SK-N-SH treated with all-trans-retinoic acid at 6 μM for 48 hours (cell line): ENCODE results near the gene RFC3.

Experiments
- ATAC-seq: fragments of 200-7000 bp; cut with Tn5 transposase; 3 replicates; pipeline ENCODE4 v1.9.1; 2020; ENCODE audit warnings: mild to moderate bottlenecking, moderate library complexity
- ARNTL ChIP-seq: fragments of 450-650 bp; formaldehyde crosslinking; IDR thresholded peaks from 2 replicates; pipeline ENCODE4 v1.5.0; 2020; ENCODE audit warnings: low read depth, mild to moderate bottlenecking, moderate library complexity, borderline replicate concordance
- BACH2 ChIP-seq: fragments of 250-450 bp; sonication (Bioruptor Pico); IDR thresholded peaks from 2 replicates; pipeline ENCODE4 v1.9.0; 2021; ENCODE audit warnings: mild to moderate bottlenecking, borderline replicate concordance
- CREB5 ChIP-seq: fragments of 250-450 bp; sonication (Bioruptor Pico); IDR thresholded peaks from 2 replicates; pipeline ENCODE4 v1.5.1; 2020; ENCODE audit warnings: low read depth, mild to moderate bottlenecking, moderate library complexity
- CSDC2 ChIP-seq: fragments of 250-450 bp; sonication (Bioruptor Pico); IDR thresholded peaks from 2 replicates; pipeline ENCODE4 v1.5.0; 2020; ENCODE audit warnings: mild to moderate bottlenecking, moderate library complexity
- ESRRG ChIP-seq: fragments of 250-450 bp; sonication (Bioruptor Pico); IDR thresholded peaks from 2 replicates; pipeline ENCODE4 v1.6.1; 2021; ENCODE audit warnings: mild to moderate bottlenecking
- GLIS3 ChIP-seq: fragments of 250-450 bp; sonication (Bioruptor Pico); IDR thresholded peaks from 2 replicates; pipeline ENCODE4 v1.5.0; 2020; ENCODE audit warnings: mild to moderate bottlenecking, moderate library complexity
- ISL1 ChIP-seq: fragments of 250-450 bp; sonication (Bioruptor Pico); IDR thresholded peaks from 2 replicates; pipeline ENCODE4 v2.1.2; 2022; ENCODE audit warnings: mild to moderate bottlenecking, moderate library complexity
- OSR1 ChIP-seq: fragments of 250-450 bp; sonication (Bioruptor Pico); IDR thresholded peaks from 2 replicates; pipeline ENCODE4 v1.8.0; 2022; ENCODE audit warnings: moderate library complexity, mild to moderate bottlenecking, inconsistent platforms
- PATZ1 ChIP-seq: fragments of 250-450 bp; sonication (Bioruptor Pico); IDR thresholded peaks from 2 replicates; pipeline ENCODE4 v1.8.0; 2020; ENCODE audit warnings: mild to moderate bottlenecking, moderate library complexity, borderline replicate concordance
- POU6F1 ChIP-seq: fragments of 250-450 bp; sonication (Bioruptor Pico); IDR thresholded peaks from 2 replicates; pipeline ENCODE4 v1.8.0; 2021; ENCODE audit warnings: low read depth, mild to moderate bottlenecking, moderate library complexity, borderline replicate concordance
- SNAI2 ChIP-seq: fragments of 250-450 bp; sonication (Bioruptor Pico); IDR thresholded peaks from 2 replicates; pipeline ENCODE4 v1.5.0; 2020; ENCODE audit warnings: mild to moderate bottlenecking, moderate library complexity
- TOX ChIP-seq: fragments of 250-450 bp; sonication (Bioruptor Pico); IDR thresholded peaks from 2 replicates; pipeline ENCODE4 v1.8.0; 2021; ENCODE audit warnings: mild to moderate bottlenecking, moderate library complexity, borderline replicate concordance
- ZFP3 ChIP-seq: fragments of 250-450 bp; sonication (Bioruptor Pico); IDR thresholded peaks from 2 replicates; pipeline ENCODE4 v1.5.0; 2020; ENCODE audit warnings: mild to moderate bottlenecking, moderate library complexity
- ZFP30 ChIP-seq: fragments of 450-650 bp; formaldehyde crosslinking; IDR thresholded peaks from 2 replicates; pipeline ENCODE4 v1.5.0; 2022; ENCODE audit warnings: mild to moderate bottlenecking, moderate library complexity
- ZNF565 ChIP-seq: fragments of 450-650 bp; formaldehyde crosslinking; conservative IDR thresholded peaks from 2 replicates; pipeline ENCODE4 v1.5.0; 2020; ENCODE audit warnings: low read depth, mild to moderate bottlenecking, moderate library complexity
- ZNF8 ChIP-seq: fragments of 450-650 bp; formaldehyde crosslinking; IDR thresholded peaks from 2 replicates; pipeline ENCODE4 v1.5.0; 2020; ENCODE audit warnings: mild to moderate bottlenecking, moderate library complexity

The RFC3 gene

GRCh38 chr13:33840402-33840801 is 22.5 kb downstream of the RFC3 start:
- no peak for TF ChIP-seq CREB5 (CRISPR knock-in tag)
- TF ChIP-seq, all 23 proteins: peak for 0
- no peak for ATAC-seq

- TF ChIP-seq BACH2 (no peak), SNAI2 (CRISPR knock-in tag) (no peak), OSR1 (CRISPR knock-in tag) (no peak), CREB5 (CRISPR knock-in tag) (no peak), ESRRG (no peak), ZNF8 (no peak), TOX (CRISPR knock-in tag) (no peak)
- ATAC-seq = peak; percentile 36; the same call in 2 of the 3 replicates
These were observed 24.3 kb downstream of the RFC3 start for GRCh38 chr13:33842207-33842606.

- no peak for ATAC-seq
- TF ChIP-seq CSDC2 (CRISPR knock-in tag) = no peak
- no peak for TF ChIP-seq POU6F1 (CRISPR knock-in tag)
- TF ChIP-seq ARNTL (CRISPR knock-in tag) = no peak
- TF ChIP-seq BACH2 = no peak
- no peak for TF ChIP-seq ZNF565 (CRISPR knock-in tag)
- no peak for TF ChIP-seq ISL1 (CRISPR knock-in tag)
- no peak for TF ChIP-seq CREB5 (CRISPR knock-in tag)
- no peak for TF ChIP-seq GLIS3 (CRISPR knock-in tag)
- TF ChIP-seq ZFP3 (CRISPR knock-in tag) = no peak
- no peak for TF ChIP-seq ESRRG
These were observed 25.0 kb downstream of the RFC3 start for GRCh38 chr13:33842986-33843385.

GRCh38 chr13:33845572-33846302 is 27.8 kb downstream of the RFC3 start:
- no peak for TF ChIP-seq SNAI2 (CRISPR knock-in tag)
- no peak for TF ChIP-seq ZFP30 (CRISPR knock-in tag)
- TF ChIP-seq TOX (CRISPR knock-in tag) = no peak
- no peak for ATAC-seq

GRCh38 chr13:33846303-33847062 is 28.5 kb downstream of the RFC3 start:
- no peak for TF ChIP-seq GLIS3 (CRISPR knock-in tag)
- no peak for TF ChIP-seq OSR1 (CRISPR knock-in tag)
- TF ChIP-seq PATZ1 (CRISPR knock-in tag) = no peak
- no peak for ATAC-seq
